HFFc6 (cell line): ENCODE data around the gene CCDC28B. TPM values are rescaled to one million over a fixed set of nuclear protein-coding genes. Genes with fewer than 3 reads are reported as not detected.

Experiments used
- DNase-seq: peaks from one replicate; pipeline ENCODE4 v3.0.0-alpha.2; 2018
- H3K27ac Mint-ChIP-seq: 2 replicates; pipeline ENCODE4 v1.8.0; 2020; ENCODE audit warnings: mild to moderate bottlenecking, mixed read lengths
- H3K27me3 Mint-ChIP-seq: 2 replicates; pipeline ENCODE4 v1.8.0; 2021; ENCODE audit warnings: mild to moderate bottlenecking, moderate library complexity, mixed read lengths; ENCODE audit not compliant: insufficient read depth
- H3K36me3 Mint-ChIP-seq: 2 replicates; pipeline ENCODE4 v1.8.0; 2021; ENCODE audit warnings: low read depth, mixed read lengths
- H3K4me1 Mint-ChIP-seq: 2 replicates; pipeline ENCODE4 v1.8.0; 2020; ENCODE audit warnings: low read depth, mixed read lengths
- H3K4me3 Mint-ChIP-seq: 2 replicates; pipeline ENCODE4 v1.8.0; 2020; ENCODE audit warnings: mild to moderate bottlenecking, moderate library complexity, mixed read lengths
- H3K9me3 Mint-ChIP-seq: 2 replicates; pipeline ENCODE4 v1.8.0; 2020; ENCODE audit warnings: mild to moderate bottlenecking, mixed read lengths
- CTCF ChIP-seq: fragments of 200-600 bp; sonication (generic); IDR thresholded peaks from 2 replicates; pipeline ENCODE4 v1.5.0; 2021; ENCODE audit warnings: antibody characterized with exemption, mild to moderate bottlenecking
- total RNA-seq, 6 experiments: library from RNA; stranded (reverse); fragmentation: NEBNext Ultra II Directional; extraction: Animal tissue kit (Norgen Biotek cat#: 25700); gene quantifications; 2 replicates in 1 of 6; 3 replicates in 5 of 6; pipeline ENCODE4 v1.2.3, GENCODE V29; 2021

CCDC28B gene
- total RNA-seq, 6 experiments from 2014 or later = 12.5 to 15.7 (median 15.3) TPM

- no peak for TF ChIP-seq CTCF
- Mint-ChIP-seq H3K27me3 (peaks cover 2% of the 10 kb centered on the region), H3K4me3 (peak overlapping the region; percentile 97), H3K27ac (peak overlapping the region; percentile 98), H3K9me3 (no peaks in the 10 kb centered on the region), H3K4me1 (peaks cover 38% of the 10 kb centered on the region), H3K36me3 (peaks cover 39% of the 10 kb centered on the region)
- DNase-seq = no peak
Measured at GRCh38 chr1:32220746-32221580, 20.6 kb downstream of the CCDC28B start.

GRCh38 chr1:32221581-32221979, 21.2 kb downstream of the CCDC28B start:
- Mint-ChIP-seq H3K27me3 (peaks cover 2% of the 10 kb centered on the region), H3K4me1 (peaks cover 38% of the 10 kb centered on the region), H3K9me3 (no peaks in the 10 kb centered on the region), H3K36me3 (peaks cover 39% of the 10 kb centered on the region), H3K4me3 (peak overlapping the region; percentile 97), H3K27ac (peak overlapping the region; percentile 98)
- TF ChIP-seq CTCF = no peak
- DNase-seq = no peak

GRCh38 chr1:32221980-32222755, 21.8 kb downstream of the CCDC28B start, which contains the start of the genes EIF3I and TMEM234:
TSS of gene EIF3I (plus strand) at chr1:32222407. CDS start at chr1:32222442, 35 bp downstream.
TSS of gene TMEM234 (minus strand) at chr1:32222353. CDS start at chr1:32222322, 31 bp downstream.
- H3K4me1 Mint-ChIP-seq = peaks cover 38% of the 10 kb centered on the region
- peak within 1 kb of the TSS; percentile 97 for H3K4me3 Mint-ChIP-seq
- H3K36me3 Mint-ChIP-seq = peaks cover 37% of the 10 kb centered on the region
- DNase-seq = peak; percentile 87
- peaks cover 2% of the 10 kb centered on the region for H3K27me3 Mint-ChIP-seq
- no peak for TF ChIP-seq CTCF
- no peaks in the 10 kb centered on the region for H3K9me3 Mint-ChIP-seq
- H3K27ac Mint-ChIP-seq = peak within 1 kb of the TSS; percentile 98

- peak overlapping the region; percentile 97 for H3K4me3 Mint-ChIP-seq
- peak overlapping the region; percentile 98 for H3K27ac Mint-ChIP-seq
- peaks cover 45% of the 10 kb centered on the region for H3K36me3 Mint-ChIP-seq
- H3K4me1 Mint-ChIP-seq = peaks cover 53% of the 10 kb centered on the region
- no peak for DNase-seq
- H3K9me3 Mint-ChIP-seq = no peaks in the 10 kb centered on the region
- H3K27me3 Mint-ChIP-seq = peaks cover 2% of the 10 kb centered on the region
- peak; percentile 54 for TF ChIP-seq CTCF
Measured at GRCh38 chr1:32223683-32224082, 23.3 kb downstream of the CCDC28B start.

GRCh38 chr1:32224285-32224684, 23.9 kb downstream of the CCDC28B start:
- Mint-ChIP-seq H3K27me3 (peaks cover 2% of the 10 kb centered on the region), H3K4me1 (peaks cover 55% of the 10 kb centered on the region), H3K27ac (peak overlapping the region; percentile 98), H3K36me3 (peaks cover 49% of the 10 kb centered on the region), H3K4me3 (peak overlapping the region; percentile 97), H3K9me3 (no peaks in the 10 kb centered on the region)
- DNase-seq = no peak
- no peak for TF ChIP-seq CTCF
